K562 (cell line): ENCODE data around the gene NEMF. TPM values are rescaled to one million over a fixed set of nuclear protein-coding genes. Genes with fewer than 3 reads are reported as not detected.

Experiments used
- BCL6 ChIP-seq: fragments of 250-450 bp; sonication (Bioruptor Pico); IDR thresholded peaks from 2 replicates; pipeline ENCODE4 v1.4.0; 2020
- CHD4 ChIP-seq: fragments of 200-600 bp; sonication (generic); IDR thresholded peaks from 3 replicates; pipeline ENCODE4 v1.6.1; 2012; ENCODE audit warnings: low read depth, mild to moderate bottlenecking, mixed read lengths, low read length, inconsistent platforms; ENCODE audit not compliant: insufficient read depth, insufficient replicate concordance, poor library complexity, severe bottlenecking
- DPF2 ChIP-seq: fragments of 450-650 bp; IDR thresholded peaks from 2 replicates; pipeline ENCODE4 v1.6.1; 2016
- RBM14 ChIP-seq: fragments of 200-400 bp; formaldehyde crosslinking; IDR thresholded peaks from 2 replicates; pipeline ENCODE4 v1.6.1; 2018; ENCODE audit warnings: low read depth, mild to moderate bottlenecking, low read length, moderate library complexity, borderline replicate concordance; ENCODE audit not compliant: insufficient read depth
- RBM22 ChIP-seq: fragments of 200-400 bp; formaldehyde crosslinking; IDR thresholded peaks from 2 replicates; pipeline ENCODE4 v1.6.1; 2018; ENCODE audit warnings: low read length, low read depth; ENCODE audit not compliant: poor library complexity, severe bottlenecking
- ZBED1 ChIP-seq: IDR thresholded peaks from 2 replicates; pipeline ENCODE4 v1.6.1; 2014
- ZFP91 ChIP-seq: sonication (generic); formaldehyde crosslinking; IDR thresholded peaks from 2 replicates; pipeline ENCODE4 v1.8.0; 2022; ENCODE audit warnings: mild to moderate bottlenecking, missing genetic modification reagents
- ZNF77 ChIP-seq: fragments of 250-450 bp; sonication (Bioruptor Pico); IDR thresholded peaks from 2 replicates; pipeline ENCODE4 v1.5.0; 2020
- polyA plus RNA-seq, 8 experiments: library from polyadenylated mRNA; depleted of rRNA in 4 of 8; stranded (reverse) in 5 of 8; unstranded in 3 of 8; fragments of >200 nt; fragmentation: Nextera tagmentation in 2 of 8; fragmentation: Illumina TruSeq in 1 of 8; extraction: Ambion mirVana in 2 of 8; extraction: Trizol in 1 of 8; gene quantifications; 2 replicates each; pipeline versions ENCODE4 v1.2.1 to v1.2.3, GENCODE V29; 2011 to 2014; ENCODE audit warnings: inconsistent platforms in 1 of 8, missing spikeins in 1 of 8
- total RNA-seq, 7 experiments: library from RNA; depleted of rRNA in 6 of 7; stranded (reverse); fragments of >200 nt in 6 of 7; fragmentation: Illumina TruSeq in 2 of 7; extraction: Trizol in 2 of 7; gene quantifications; 2 replicates each; pipeline versions ENCODE4 v1.2.1 to v1.2.3, GENCODE V29; 2011 to 2021; ENCODE audit warnings: low replicate concordance in 1 of 7
- TF ChIP-seq, protein P1 (sequence below), 2 experiments: fragments of 450-650 bp in 1 of 2; sonication (generic) in 1 of 2; formaldehyde crosslinking in 1 of 2; IDR thresholded peaks; 2 replicates each; pipeline versions ENCODE4 v1.7.1 to v1.9.0; 2016 to 2022; ENCODE audit warnings: inconsistent platforms in 1 of 2, mild to moderate bottlenecking in 1 of 2, missing genetic modification reagents in 1 of 2
- TF ChIP-seq, protein P2 (sequence below): fragments of 450-650 bp; IDR thresholded peaks from 2 replicates; pipeline ENCODE4 v1.6.1; 2018; ENCODE audit warnings: mild to moderate bottlenecking, low read depth; ENCODE audit not compliant: partially characterized antibody
- TF ChIP-seq, protein P3 (sequence below): fragments of 250-450 bp; sonication (Bioruptor Pico); IDR thresholded peaks from 2 replicates; pipeline ENCODE4 v1.6.1; 2021; ENCODE audit warnings: mild to moderate bottlenecking
- TF ChIP-seq, protein P4 (sequence below): fragments of 250-450 bp; sonication (Bioruptor Pico); IDR thresholded peaks from 2 replicates; pipeline ENCODE4 v1.5.0; 2020; ENCODE audit warnings: mild to moderate bottlenecking

The NEMF gene
- total and polyA plus RNA-seq, 9 of the 15 experiments (the other 6 are each of a cell fraction or from before 2014, with no cell fraction given) = 38.8 to 94.4 (median 61.0) TPM

- TF ChIP-seq, protein P1, sequence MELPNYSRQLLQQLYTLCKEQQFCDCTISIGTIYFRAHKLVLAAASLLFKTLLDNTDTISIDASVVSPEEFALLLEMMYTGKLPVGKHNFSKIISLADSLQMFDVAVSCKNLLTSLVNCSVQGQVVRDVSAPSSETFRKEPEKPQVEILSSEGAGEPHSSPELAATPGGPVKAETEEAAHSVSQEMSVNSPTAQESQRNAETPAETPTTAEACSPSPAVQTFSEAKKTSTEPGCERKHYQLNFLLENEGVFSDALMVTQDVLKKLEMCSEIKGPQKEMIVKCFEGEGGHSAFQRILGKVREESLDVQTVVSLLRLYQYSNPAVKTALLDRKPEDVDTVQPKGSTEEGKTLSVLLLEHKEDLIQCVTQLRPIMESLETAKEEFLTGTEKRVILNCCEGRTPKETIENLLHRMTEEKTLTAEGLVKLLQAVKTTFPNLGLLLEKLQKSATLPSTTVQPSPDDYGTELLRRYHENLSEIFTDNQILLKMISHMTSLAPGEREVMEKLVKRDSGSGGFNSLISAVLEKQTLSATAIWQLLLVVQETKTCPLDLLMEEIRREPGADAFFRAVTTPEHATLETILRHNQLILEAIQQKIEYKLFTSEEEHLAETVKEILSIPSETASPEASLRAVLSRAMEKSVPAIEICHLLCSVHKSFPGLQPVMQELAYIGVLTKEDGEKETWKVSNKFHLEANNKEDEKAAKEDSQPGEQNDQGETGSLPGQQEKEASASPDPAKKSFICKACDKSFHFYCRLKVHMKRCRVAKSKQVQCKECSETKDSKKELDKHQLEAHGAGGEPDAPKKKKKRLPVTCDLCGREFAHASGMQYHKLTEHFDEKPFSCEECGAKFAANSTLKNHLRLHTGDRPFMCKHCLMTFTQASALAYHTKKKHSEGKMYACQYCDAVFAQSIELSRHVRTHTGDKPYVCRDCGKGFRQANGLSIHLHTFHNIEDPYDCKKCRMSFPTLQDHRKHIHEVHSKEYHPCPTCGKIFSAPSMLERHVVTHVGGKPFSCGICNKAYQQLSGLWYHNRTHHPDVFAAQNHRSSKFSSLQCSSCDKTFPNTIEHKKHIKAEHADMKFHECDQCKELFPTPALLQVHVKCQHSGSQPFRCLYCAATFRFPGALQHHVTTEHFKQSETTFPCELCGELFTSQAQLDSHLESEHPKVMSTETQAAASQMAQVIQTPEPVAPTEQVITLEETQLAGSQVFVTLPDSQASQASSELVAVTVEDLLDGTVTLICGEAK (IDR thresholded peaks at IDR 0.05) = peak; percentile 76
- TF ChIP-seq, protein P1 (CRISPR knock-in tag; IDR thresholded peaks at IDR 0.05) = no peak
- TF ChIP-seq BCL6 (CRISPR knock-in tag) (no peak), RBM14 (no peak), ZNF77 (no peak), CHD4 (no peak), ZBED1 (no peak), DPF2 (no peak), RBM22 (no peak), ZFP91 (CRISPR knock-in tag) (no peak)
- TF ChIP-seq, protein P2, sequence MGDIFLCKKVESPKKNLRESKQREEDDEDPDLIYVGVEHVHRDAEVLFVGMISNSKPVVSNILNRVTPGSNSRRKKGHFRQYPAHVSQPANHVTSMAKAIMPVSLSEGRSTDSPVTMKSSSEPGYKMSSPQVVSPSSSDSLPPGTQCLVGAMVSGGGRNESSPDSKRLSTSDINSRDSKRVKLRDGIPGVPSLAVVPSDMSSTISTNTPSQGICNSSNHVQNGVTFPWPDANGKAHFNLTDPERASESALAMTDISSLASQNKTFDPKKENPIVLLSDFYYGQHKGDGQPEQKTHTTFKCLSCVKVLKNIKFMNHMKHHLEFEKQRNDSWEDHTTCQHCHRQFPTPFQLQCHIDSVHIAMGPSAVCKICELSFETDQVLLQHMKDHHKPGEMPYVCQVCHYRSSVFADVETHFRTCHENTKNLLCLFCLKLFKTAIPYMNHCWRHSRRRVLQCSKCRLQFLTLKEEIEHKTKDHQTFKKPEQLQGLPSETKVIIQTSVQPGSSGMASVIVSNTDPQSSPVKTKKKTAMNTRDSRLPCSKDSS = no peak
- TF ChIP-seq, protein P3, sequence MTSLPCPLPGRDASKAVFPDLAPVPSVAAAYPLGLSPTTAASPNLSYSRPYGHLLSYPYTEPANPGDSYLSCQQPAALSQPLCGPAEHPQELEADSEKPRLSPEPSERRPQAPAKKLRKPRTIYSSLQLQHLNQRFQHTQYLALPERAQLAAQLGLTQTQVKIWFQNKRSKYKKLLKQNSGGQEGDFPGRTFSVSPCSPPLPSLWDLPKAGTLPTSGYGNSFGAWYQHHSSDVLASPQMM (CRISPR knock-in tag) = no peak
- TF ChIP-seq, protein P4, sequence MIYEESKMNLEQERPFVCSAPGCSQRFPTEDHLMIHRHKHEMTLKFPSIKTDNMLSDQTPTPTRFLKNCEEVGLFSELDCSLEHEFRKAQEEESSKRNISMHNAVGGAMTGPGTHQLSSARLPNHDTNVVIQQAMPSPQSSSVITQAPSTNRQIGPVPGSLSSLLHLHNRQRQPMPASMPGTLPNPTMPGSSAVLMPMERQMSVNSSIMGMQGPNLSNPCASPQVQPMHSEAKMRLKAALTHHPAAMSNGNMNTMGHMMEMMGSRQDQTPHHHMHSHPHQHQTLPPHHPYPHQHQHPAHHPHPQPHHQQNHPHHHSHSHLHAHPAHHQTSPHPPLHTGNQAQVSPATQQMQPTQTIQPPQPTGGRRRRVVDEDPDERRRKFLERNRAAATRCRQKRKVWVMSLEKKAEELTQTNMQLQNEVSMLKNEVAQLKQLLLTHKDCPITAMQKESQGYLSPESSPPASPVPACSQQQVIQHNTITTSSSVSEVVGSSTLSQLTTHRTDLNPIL = no peak
Observed at GRCh38 chr14:49767571-49768300, 84.9 kb downstream of the NEMF start, which contains the start of gene KLHDC2 (continued).
